ENCODE results near the gene RTF1.
"Not testable (repeated sequence)": the region's sequence is repeated elsewhere in the genome, so short reads cannot be mapped to it uniquely, and the experiment has no call there.

The RTF1 gene

GRCh38 chr15:41438206-41438605 lies 21.3 kb downstream of the RTF1 start:
- no peak for ATAC-seq

- ATAC-seq: not testable (repeated sequence)
These were observed 21.9 kb downstream of the RTF1 start for GRCh38 chr15:41438745-41439144.

GRCh38 chr15:41443275-41443674 lies 26.4 kb downstream of the RTF1 start:
- no peak for ATAC-seq

- ATAC-seq: no peak
These were observed 28.5 kb downstream of the RTF1 start for GRCh38 chr15:41445399-41445798.

GRCh38 chr15:41462084-41462795 lies 45.3 kb downstream of the RTF1 start:
- no peak for ATAC-seq

- no peak for ATAC-seq
These were observed 48.1 kb downstream of the RTF1 start for GRCh38 chr15:41464889-41465580.

GRCh38 chr15:41465822-41466421 lies 49.0 kb downstream of the RTF1 start:
- ATAC-seq: peak in 1 of 2 donors; percentile 27

GRCh38 chr15:41466711-41467110 lies 49.8 kb downstream of the RTF1 start:
- no peak for ATAC-seq

GRCh38 chr15:41469644-41470043 lies 52.7 kb downstream of the RTF1 start:
- ATAC-seq: not testable (repeated sequence)

GRCh38 chr15:41473418-41473817 lies 56.5 kb downstream of the RTF1 start:
- ATAC-seq: no peak

GRCh38 chr15:41474436-41474835 lies 57.5 kb downstream of the RTF1 start:
- ATAC-seq: no peak

- ATAC-seq: no peak
These were observed 58.0 kb downstream of the RTF1 start for GRCh38 chr15:41474941-41475340.

GRCh38 chr15:41476416-41477048 lies 59.6 kb downstream of the RTF1 start:
- ATAC-seq: no peak

- ATAC-seq: no peak
These were observed 63.7 kb downstream of the RTF1 start for GRCh38 chr15:41480396-41481140.

GRCh38 chr15:41482110-41482877 lies 65.4 kb downstream of the RTF1 start:
- ATAC-seq: no peak

- ATAC-seq: peak; percentile 61
These were observed 66.2 kb downstream of the RTF1 start for GRCh38 chr15:41483115-41483514.

- ATAC-seq: peak in 1 of 2 donors; percentile 37
These were observed 66.6 kb downstream of the RTF1 start for GRCh38 chr15:41483519-41483918.

- no peak for ATAC-seq
These were observed 68.2 kb downstream of the RTF1 start for GRCh38 chr15:41484937-41485625.

GRCh38 chr15:41486286-41486685 lies 69.4 kb downstream of the RTF1 start:
- ATAC-seq: no peak

GRCh38 chr15:41487381-41487780 lies 70.5 kb downstream of the RTF1 start:
- ATAC-seq: no peak

GRCh38 chr15:41487802-41488201 lies 70.9 kb downstream of the RTF1 start:
- no peak for ATAC-seq
